ENCODE results near the gene R3HDML. TPM values are rescaled to one million over a fixed set of nuclear protein-coding genes. Genes with fewer than 3 reads are reported as not detected.

R3HDML gene
- total RNA-seq, 1 donor from 2014 or later: not detected

DNA sequence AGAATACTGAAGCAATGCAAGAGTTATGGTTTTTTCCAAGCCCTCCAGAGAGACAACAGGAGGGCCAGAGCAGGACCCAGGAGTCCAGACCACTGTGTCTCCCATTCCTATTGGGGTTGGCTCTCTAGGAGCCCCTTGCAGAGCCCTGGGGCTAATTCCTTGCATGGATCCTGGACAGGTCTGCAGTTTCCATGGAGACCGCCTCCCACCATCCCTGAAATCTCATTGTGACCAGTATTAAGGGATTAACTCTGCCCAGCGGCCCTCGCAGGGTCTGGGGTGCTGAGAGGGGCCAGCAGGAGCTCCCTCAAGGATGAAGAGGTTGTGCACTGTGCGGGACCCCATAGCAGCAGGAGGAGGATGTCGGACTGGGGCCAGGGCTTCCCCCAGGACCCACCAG lies 53.4 kb downstream of the R3HDML start:
- DNase-seq (ENCODE audit: low spot score): no peak
- H3K4me3 Mint-ChIP-seq: no peak overlapping the region
- H3K4me1 Mint-ChIP-seq (ENCODE audit: low read depth): peaks cover 5% of the 10 kb centered on the region
- peaks cover 7% of the 10 kb centered on the region for H3K27me3 Mint-ChIP-seq (ENCODE audit: insufficient read depth)
- no peaks in the 10 kb centered on the region for H3K36me3 Mint-ChIP-seq (ENCODE audit: low read depth)
- H3K9me3 Mint-ChIP-seq: no peaks in the 10 kb centered on the region
- no peak overlapping the region for H3K27ac Mint-ChIP-seq
- intact Hi-C loops (cut with micrococcal nuclease): no loop called here

DNA sequence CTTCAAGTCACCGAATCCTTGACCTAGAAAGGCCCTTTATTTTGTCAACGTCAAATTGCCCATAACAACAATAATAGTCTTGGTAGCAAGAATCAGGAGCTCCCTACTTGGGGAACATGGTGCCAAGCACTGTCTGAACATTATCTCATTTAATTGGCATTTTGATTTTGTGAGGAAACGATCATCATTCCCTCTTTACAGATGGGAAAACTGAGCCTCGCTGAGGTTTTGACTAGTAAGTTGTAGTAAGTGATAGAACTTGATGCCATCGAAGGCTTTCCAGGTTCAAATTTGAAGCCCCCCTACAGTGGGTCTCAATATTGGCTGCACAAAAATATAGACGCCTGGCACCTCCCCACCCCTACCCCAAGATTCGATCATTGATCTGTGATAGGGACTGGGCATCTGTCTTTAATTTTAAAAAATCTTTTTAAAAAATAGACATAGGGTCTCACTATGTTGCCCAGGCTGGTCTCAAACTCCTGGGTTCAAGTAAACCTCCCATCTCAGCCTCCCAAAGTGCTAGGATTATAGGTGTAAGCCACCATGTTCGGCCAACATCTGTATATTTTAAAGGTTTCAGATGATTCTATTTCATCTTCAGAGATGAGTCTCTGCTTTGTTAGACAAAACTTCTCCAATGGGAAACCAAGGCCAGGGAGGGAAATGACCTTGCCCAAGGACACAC lies 55.4 kb downstream of the R3HDML start:
- no peaks in the 10 kb centered on the region for H3K36me3 Mint-ChIP-seq (ENCODE audit: low read depth)
- no peak for DNase-seq (ENCODE audit: low spot score)
- H3K9me3 Mint-ChIP-seq: no peaks in the 10 kb centered on the region
- peaks cover 5% of the 10 kb centered on the region for H3K4me1 Mint-ChIP-seq (ENCODE audit: low read depth)
- no peak overlapping the region for H3K4me3 Mint-ChIP-seq
- H3K27ac Mint-ChIP-seq: no peak overlapping the region
- H3K27me3 Mint-ChIP-seq (ENCODE audit: insufficient read depth): peaks cover 7% of the 10 kb centered on the region
- intact Hi-C loops (cut with micrococcal nuclease): no loop called here

DNA sequence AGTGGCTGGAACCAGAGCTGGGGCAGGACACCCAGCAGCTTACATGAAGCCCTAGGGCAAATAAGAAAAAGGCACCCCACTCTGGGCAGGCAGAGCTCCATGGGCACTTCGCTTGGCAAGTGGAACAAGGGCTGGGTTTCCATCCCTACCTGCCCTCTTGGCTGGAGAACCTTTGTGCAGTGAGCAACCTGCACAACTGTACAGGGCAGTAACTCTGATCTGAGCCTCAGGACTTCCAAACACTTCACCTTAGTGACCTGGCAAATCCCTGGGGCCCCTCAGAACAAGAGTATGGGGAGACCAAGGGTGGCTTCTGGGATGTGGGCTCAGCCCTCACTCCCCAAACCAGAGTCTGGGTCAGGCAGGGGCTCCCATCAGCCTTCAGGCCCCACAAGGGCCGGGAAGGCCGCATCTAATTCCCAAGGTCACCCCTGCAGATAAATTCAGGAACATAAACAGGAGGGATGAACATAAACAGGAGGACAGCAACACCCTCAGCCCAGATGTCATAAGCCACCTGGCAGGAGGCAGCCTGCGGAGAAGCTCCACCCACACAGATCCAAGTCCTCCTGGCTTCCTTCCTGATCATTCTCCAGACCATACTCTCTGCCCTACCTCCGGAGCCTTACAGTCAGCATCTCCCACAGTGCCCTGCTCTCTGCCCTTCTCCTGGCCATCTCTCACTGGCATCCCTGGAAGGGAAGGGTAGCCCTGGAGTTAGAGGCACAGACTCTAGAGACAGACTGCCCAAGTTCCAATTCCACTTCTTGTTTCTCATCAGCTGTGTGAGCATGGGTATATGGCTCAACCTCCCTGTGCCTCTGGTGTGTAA lies 56.1 kb downstream of the R3HDML start:
- intact Hi-C loops (cut with micrococcal nuclease): no loop called here
- Mint-ChIP-seq H3K9me3 (no peaks in the 10 kb centered on the region), H3K4me3 (no peak overlapping the region), H3K27me3 (ENCODE audit: insufficient read depth) (peaks cover 5% of the 10 kb centered on the region), H3K4me1 (ENCODE audit: low read depth) (peaks cover 5% of the 10 kb centered on the region), H3K36me3 (ENCODE audit: low read depth) (no peaks in the 10 kb centered on the region), H3K27ac (no peak overlapping the region)
- no peak for DNase-seq (ENCODE audit: low spot score)

DNA sequence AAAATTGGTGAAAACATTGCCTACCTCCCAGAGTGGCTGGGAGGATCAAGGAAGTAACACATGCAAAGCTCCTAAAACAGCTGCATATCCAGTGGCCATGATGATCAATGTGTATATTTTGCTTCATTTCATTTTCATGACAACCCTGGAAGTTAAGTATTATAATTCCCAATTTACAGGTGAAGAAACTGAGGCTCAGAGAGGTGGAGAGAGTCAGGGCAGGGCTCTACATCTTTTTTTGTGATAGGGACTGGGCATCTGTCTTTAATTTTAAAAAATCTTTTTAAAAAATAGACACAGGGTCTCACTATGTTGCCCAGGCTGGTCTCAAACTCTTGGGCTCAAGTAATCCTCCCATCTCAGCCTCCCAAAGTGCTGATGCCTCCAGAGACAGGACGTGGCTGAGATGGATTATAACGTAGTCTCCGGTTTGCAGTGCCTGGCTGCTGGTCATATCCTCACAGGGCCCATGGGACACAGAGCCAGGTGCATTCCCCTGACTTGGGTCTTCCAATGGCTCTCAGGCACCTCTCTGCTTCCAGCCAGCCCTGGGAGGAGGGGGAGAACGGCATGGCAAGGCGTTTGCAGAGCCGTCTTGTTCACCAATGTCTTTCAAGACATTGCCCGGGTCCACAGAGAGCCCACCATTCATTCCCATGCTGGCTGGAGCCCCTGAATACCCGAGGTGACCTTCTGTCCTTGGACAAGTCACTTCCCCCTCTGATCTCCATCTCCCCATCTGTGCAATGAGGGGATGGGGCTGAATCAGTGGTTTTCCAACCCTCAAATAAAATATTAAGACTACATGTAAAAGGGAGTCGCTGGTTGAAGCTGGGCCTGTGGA lies 57.0 kb downstream of the R3HDML start:
- Mint-ChIP-seq H3K4me3 (no peak overlapping the region), H3K27me3 (ENCODE audit: insufficient read depth) (peaks cover 5% of the 10 kb centered on the region), H3K27ac (no peak overlapping the region), H3K36me3 (ENCODE audit: low read depth) (no peaks in the 10 kb centered on the region), H3K4me1 (ENCODE audit: low read depth) (no peaks in the 10 kb centered on the region), H3K9me3 (no peaks in the 10 kb centered on the region)
- intact Hi-C loops (cut with micrococcal nuclease): no loop called here
- DNase-seq (ENCODE audit: low spot score): no peak

DNA sequence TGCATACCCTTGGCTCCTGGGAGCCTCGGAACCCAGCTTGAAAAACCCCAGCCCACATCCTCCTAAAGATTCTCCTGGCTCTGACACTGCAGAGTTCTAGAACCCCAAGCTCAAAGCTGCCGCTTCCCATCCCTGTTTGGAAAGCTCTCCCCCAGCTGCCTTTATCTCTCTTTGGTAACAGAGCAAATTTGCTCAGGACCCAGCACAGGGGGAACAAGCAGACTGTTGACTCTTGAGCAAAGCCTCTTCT lies 57.5 kb downstream of the R3HDML start:
- Mint-ChIP-seq H3K9me3 (no peaks in the 10 kb centered on the region), H3K27ac (no peak overlapping the region), H3K36me3 (ENCODE audit: low read depth) (no peaks in the 10 kb centered on the region), H3K4me3 (no peak overlapping the region), H3K27me3 (ENCODE audit: insufficient read depth) (peaks cover 2% of the 10 kb centered on the region), H3K4me1 (ENCODE audit: low read depth) (no peaks in the 10 kb centered on the region)
- no peak for DNase-seq (ENCODE audit: low spot score)
- intact Hi-C loops (cut with micrococcal nuclease): no loop called here

DNA sequence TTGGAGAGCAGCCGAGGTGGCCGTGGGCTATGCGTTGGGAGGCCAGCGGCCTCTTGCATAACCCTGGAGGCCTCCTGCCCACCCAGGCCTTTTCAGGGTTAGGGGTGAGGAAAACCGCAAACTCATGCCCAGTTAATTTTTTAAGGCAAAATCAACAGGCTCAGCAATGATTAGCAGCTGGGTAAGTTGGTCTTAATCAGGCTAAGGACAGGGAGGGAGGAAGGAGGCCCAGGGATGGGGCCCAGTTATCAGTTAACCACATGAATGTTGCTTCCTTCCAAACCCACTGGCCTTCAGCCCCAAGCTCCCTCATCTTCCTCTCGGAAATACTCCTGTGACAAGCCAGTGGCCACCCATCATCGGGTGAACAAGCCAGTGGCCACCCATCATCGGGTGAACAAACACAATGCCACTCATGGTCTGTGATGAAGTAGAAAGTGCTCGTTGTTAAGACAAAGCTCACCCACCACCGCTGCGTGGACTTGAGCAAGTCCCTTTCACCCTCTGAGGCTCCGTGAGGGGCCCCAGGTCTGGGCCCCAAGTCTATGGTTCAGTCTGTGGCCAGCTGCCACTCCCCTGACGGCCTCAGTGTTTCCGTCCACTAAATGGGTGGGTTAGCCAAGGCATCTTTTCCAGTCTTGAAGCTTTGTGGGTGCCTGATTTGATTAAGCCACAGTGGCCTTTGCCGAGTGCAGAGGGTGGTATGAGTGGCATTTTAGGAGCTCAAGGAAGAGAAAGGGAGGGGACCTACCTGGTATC lies 58.0 kb downstream of the R3HDML start:
- Mint-ChIP-seq H3K36me3 (ENCODE audit: low read depth) (no peaks in the 10 kb centered on the region), H3K4me3 (no peak overlapping the region), H3K27me3 (ENCODE audit: insufficient read depth) (peaks cover 2% of the 10 kb centered on the region), H3K9me3 (no peaks in the 10 kb centered on the region), H3K4me1 (ENCODE audit: low read depth) (no peaks in the 10 kb centered on the region), H3K27ac (no peak overlapping the region)
- DNase-seq (ENCODE audit: low spot score): no peak
- intact Hi-C loops (cut with micrococcal nuclease): no loop called here

DNA sequence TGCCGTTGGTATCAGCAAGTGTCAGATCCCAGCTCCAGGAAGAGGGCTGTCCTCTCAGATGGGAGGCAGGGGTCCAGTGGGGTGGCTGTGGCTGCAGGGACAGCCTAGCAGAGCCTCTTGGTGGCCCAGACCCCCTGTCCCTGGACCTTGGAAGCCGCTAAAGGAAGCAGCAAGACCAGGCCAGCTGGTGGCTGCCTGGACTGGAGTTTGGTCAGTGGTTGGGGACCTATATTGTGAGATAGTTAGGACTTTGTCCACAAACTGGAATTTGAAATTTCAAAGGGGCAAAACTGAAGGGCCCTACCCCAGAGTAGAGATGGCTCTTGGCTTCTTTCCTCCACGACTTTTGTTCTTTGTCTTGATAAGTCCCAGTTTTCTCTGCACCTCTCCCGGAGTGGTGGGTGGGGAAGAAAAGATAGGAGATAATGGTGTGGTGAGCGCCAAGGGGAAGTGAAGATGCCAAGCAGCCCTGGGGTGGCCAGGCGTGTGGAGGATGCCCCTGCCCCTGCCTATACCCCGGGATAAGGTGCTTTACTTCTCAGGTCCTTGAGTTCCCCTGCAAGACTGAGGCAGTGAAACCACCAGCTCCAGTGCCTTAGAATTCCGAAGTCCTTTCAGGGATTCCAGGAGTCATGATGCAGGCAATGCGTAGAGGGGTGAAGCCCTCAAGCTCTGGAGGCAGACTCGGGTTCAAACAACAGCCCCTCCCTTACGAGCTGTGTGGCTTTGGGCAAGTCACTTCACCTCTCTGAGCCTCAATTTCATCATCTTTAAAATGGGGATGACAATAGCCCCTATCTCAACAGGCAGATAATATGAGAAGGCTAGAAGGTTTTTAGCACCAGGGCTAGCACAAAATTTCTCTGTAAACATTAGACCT lies 58.9 kb downstream of the R3HDML start:
- no peak for DNase-seq (ENCODE audit: low spot score)
- Mint-ChIP-seq H3K4me3 (no peak overlapping the region), H3K27ac (no peak overlapping the region), H3K9me3 (no peaks in the 10 kb centered on the region), H3K27me3 (ENCODE audit: insufficient read depth) (peaks cover 2% of the 10 kb centered on the region), H3K36me3 (ENCODE audit: low read depth) (no peaks in the 10 kb centered on the region), H3K4me1 (ENCODE audit: low read depth) (no peaks in the 10 kb centered on the region)
- intact Hi-C loops (cut with micrococcal nuclease): no loop called here

DNA sequence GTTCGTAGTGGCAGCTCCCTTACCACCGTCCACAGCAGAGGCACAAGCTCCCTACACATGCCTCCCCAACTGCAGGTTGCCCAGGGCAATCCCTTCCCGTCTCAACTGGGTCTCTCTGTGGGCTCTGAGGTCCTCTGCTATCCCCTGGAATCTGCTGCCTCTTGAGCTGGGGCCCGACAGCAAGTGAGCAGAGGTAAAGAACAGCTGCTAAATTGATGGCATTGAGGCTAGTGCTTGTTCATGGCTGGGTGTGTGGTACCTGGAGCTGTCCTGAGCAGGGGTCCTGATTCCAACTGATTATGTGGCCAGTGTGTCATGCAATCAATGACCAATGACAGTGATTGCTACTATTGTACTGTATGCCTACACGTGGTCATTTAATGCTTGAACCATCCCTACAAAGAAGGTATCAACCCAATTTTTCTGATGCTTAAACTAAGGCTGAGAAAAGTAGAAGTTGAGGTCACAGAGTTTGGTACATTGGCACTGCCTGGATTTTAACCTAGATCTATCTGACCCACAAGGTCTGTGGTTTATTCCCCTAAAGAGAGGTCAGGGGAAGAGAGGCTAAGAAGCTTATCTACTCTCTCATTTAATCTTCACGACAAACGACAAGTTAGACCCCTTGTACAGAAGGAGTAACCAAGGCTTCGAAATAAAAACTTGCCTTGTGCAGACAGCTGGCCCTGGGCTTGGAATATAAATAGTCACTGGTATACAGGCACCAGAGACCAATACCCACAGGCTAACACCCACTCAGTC lies 59.7 kb downstream of the R3HDML start:
- Mint-ChIP-seq H3K4me1 (ENCODE audit: low read depth) (no peaks in the 10 kb centered on the region), H3K4me3 (no peak overlapping the region), H3K36me3 (ENCODE audit: low read depth) (no peaks in the 10 kb centered on the region), H3K27me3 (ENCODE audit: insufficient read depth) (peaks cover 2% of the 10 kb centered on the region), H3K27ac (no peak overlapping the region), H3K9me3 (no peaks in the 10 kb centered on the region)
- no peak for DNase-seq (ENCODE audit: low spot score)
- intact Hi-C loops (cut with micrococcal nuclease): no loop called here

DNA sequence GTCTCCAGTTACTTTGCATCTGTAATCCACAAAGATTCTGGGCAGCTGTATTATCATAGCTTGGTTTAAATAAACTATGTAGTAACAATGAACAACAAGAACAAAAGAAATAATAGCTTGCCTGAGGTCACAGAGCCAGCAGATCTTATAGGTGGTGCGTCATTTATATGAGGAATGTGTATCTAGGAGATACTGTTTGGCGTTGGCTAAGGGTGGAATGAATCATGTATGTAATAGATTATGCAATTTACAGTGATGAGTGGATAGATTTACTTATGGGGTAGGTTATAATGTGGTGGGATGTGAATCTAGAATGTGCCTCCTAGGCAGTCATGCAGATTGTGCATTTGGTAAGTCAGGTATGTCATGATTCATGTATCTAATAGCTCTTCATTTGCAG lies 61.5 kb downstream of the R3HDML start:
- no peaks in the 10 kb centered on the region for H3K36me3 Mint-ChIP-seq (ENCODE audit: low read depth)
- H3K27ac Mint-ChIP-seq: no peak overlapping the region
- H3K9me3 Mint-ChIP-seq: no peaks in the 10 kb centered on the region
- H3K27me3 Mint-ChIP-seq (ENCODE audit: insufficient read depth): peaks cover 2% of the 10 kb centered on the region
- H3K4me1 Mint-ChIP-seq (ENCODE audit: low read depth): no peaks in the 10 kb centered on the region
- no peak overlapping the region for H3K4me3 Mint-ChIP-seq
- DNase-seq (ENCODE audit: low spot score): no peak
- intact Hi-C loops (cut with micrococcal nuclease): no loop called here

DNA sequence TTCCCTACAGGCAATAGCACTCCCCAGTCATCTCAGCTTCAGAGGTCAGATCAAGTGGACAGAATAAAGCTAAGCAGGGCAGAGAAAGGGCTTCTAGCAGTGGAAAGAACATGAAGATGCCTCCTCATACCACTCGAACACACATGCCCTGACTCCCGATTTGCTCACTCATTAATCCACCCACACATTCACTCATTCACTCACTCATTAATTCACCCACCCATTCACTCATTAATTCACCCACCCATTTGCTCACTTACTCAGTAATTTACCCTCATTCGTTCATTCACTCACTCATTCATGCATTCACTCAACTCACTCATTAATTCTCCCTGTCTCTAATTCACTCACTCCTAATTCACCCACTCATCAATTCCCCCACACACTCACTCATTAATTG lies 62.6 kb downstream of the R3HDML start:
- peaks cover under 1% of the 10 kb centered on the region for H3K27me3 Mint-ChIP-seq (ENCODE audit: insufficient read depth)
- peaks cover 2% of the 10 kb centered on the region for H3K9me3 Mint-ChIP-seq
- H3K4me3 Mint-ChIP-seq: no peak overlapping the region
- no peak for DNase-seq (ENCODE audit: low spot score)
- H3K27ac Mint-ChIP-seq: no peak overlapping the region
- no peaks in the 10 kb centered on the region for H3K36me3 Mint-ChIP-seq (ENCODE audit: low read depth)
- no peaks in the 10 kb centered on the region for H3K4me1 Mint-ChIP-seq (ENCODE audit: low read depth)
- intact Hi-C loops (cut with micrococcal nuclease): no loop called here

DNA sequence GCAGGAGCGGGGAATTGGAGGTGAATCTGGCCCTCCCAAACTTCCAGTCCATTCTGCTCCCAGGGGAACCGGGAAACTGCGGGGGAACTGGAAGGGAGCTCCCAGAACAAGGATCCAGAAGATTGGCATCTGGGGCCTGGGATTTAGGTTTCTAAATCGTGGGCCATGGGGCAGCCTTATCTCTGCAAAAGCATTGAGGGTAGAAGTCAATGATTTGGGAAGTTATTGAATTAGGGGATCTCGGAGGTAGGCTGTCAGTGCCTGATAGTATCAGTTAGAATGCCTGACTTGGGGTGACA lies 63.8 kb downstream of the R3HDML start:
- DNase-seq (ENCODE audit: low spot score): no peak
- H3K4me3 Mint-ChIP-seq: no peak overlapping the region
- intact Hi-C loops (cut with micrococcal nuclease): no loop called here
- H3K9me3 Mint-ChIP-seq: peaks cover 5% of the 10 kb centered on the region
- no peaks in the 10 kb centered on the region for H3K4me1 Mint-ChIP-seq (ENCODE audit: low read depth)
- no peaks in the 10 kb centered on the region for H3K27me3 Mint-ChIP-seq (ENCODE audit: insufficient read depth)
- no peaks in the 10 kb centered on the region for H3K36me3 Mint-ChIP-seq (ENCODE audit: low read depth)
- H3K27ac Mint-ChIP-seq: no peak overlapping the region
